AG04449 (cell line): ENCODE results near the gene TPBGL.

Source experiments
- CTCF ChIA-PET: fragments of 350-600 bp; formaldehyde crosslinking; extraction: SDS; loops from one replicate; lab custom pipeline; 2021; ENCODE audit warnings: antibody characterized with exemption; lab: Yijun Ruan, JAX
- POLR2A ChIA-PET: fragments of 400-600, 350-600 bp; formaldehyde crosslinking; extraction: SDS; loops from one replicate; lab custom pipeline; 2020; ENCODE audit warnings: antibody characterized with exemption, inconsistent platforms; lab: Yijun Ruan, JAX
- DNase-seq: peaks from one replicate; pipeline ENCODE4 v3.0.0-alpha.2; 2010; ENCODE audit warnings: low read depth, low spot score
- H3K4me3 ChIP-seq: 2 replicates; pipeline ENCODE4 v1.5.1; 2011; ENCODE audit warnings: low read depth, mild to moderate bottlenecking, control low read depth, low read length
- TF ChIP-seq, protein P1 (sequence below): IDR thresholded peaks from one replicate; pipeline ENCODE4 v1.5.1; 2011; ENCODE audit warnings: mild to moderate bottlenecking, moderate library complexity, low read length, control low read depth, inconsistent platforms; ENCODE audit not compliant: insufficient read depth; ENCODE audit errors: missing control alignments

TPBGL gene

DNA sequence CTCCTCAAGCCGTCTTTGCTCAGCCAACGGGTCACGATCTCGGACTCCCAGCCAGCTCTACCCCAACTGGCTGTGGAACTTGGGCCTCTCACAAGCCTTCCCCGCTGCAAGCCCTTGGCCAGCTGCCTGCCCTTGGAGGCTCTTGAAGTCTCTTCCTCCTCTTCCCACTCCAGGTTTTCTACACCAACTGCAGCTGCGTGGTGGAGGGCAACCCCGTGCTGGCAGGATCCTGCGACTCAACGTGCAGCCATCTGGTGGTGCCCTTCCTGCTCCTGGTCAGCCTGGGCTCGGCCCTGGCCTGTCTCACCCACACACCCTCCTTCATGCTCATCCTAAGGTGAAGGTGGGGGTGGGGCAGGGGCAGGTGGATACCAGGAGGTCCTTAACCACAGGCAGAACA, 40.5 kb upstream of the TPBGL start:
- ChIA-PET POLR2A (no interaction called here), CTCF (interaction anchor here (0.7 to 20.3 kb wide), 4 partner anchors 45 to 270 kb away, joined by 3 to 252 read pairs (median 3); partner anchors contain the start of gene TPBGL)
- TF ChIP-seq, protein P1, sequence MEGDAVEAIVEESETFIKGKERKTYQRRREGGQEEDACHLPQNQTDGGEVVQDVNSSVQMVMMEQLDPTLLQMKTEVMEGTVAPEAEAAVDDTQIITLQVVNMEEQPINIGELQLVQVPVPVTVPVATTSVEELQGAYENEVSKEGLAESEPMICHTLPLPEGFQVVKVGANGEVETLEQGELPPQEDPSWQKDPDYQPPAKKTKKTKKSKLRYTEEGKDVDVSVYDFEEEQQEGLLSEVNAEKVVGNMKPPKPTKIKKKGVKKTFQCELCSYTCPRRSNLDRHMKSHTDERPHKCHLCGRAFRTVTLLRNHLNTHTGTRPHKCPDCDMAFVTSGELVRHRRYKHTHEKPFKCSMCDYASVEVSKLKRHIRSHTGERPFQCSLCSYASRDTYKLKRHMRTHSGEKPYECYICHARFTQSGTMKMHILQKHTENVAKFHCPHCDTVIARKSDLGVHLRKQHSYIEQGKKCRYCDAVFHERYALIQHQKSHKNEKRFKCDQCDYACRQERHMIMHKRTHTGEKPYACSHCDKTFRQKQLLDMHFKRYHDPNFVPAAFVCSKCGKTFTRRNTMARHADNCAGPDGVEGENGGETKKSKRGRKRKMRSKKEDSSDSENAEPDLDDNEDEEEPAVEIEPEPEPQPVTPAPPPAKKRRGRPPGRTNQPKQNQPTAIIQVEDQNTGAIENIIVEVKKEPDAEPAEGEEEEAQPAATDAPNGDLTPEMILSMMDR: no peak
- no peak for DNase-seq
- no peak overlapping the region for H3K4me3 ChIP-seq

GRCh38 chr11:75200531-75200930, 40.0 kb upstream of the TPBGL start:
- POLR2A ChIA-PET: no interaction called here
- CTCF ChIA-PET: interaction anchor here (1.5 to 20.3 kb wide), 4 partner anchors 23 to 271 kb away, joined by 3 to 438 read pairs (median 128); partner anchors contain the start of genes SLCO2B1 and TPBGL
- H3K4me3 ChIP-seq: no peak overlapping the region
- no peak for DNase-seq
- TF ChIP-seq, protein P1: no peak

DNA sequence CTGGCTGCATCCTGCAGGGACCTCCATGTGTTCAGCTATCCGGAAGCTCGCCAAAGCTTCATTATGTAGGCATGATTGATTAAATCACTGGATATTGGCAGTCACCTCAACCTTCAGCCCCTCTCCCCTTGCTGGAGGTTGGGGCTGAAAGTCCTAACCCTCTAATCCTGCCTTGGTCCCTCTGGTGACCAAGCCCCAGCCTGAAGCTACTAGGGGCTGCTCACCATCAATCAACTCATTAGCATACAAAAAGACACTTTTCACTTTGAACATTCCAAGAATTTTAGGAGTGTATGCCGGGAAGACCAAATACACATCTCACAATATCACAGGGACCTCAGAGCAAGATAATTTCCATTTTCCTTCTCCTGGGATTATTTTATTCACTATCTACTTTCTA, 38.8 kb upstream of the TPBGL start:
- POLR2A ChIA-PET: no interaction called here
- TF ChIP-seq, protein P1: no peak
- no peak overlapping the region for H3K4me3 ChIP-seq
- CTCF ChIA-PET: interaction anchor here (1.0 to 20.3 kb wide), 8 partner anchors 9 to 272 kb away, joined by 3 to 438 read pairs (median 26); partner anchors contain the start of genes SLCO2B1 and TPBGL
- DNase-seq: no peak

DNA sequence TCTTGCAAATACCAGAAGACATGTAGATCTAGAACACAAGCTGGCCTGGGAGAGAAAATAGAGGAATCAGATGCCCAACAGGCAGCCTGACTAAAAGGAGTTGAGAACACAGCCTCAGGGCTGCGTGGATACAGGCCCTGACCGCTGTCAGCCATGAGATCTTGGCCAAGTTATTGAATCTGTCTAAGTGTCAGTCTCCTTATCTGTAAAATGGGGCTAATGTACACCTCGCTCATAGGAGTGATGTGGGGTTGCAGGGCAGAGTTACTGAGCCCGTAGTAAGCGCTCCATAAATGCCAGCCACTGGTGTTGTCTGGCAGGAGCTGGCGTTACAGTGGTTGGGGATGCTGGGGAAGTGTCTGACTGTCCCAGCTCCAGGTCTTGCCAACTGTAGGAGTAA, 38.4 kb upstream of the TPBGL start:
- TF ChIP-seq, protein P1: no peak
- no peak for DNase-seq
- ChIA-PET CTCF (interaction anchor here (1.0 to 20.3 kb wide), 7 partner anchors 8 to 272 kb away, joined by 3 to 438 read pairs (median 45); partner anchors contain the start of genes SLCO2B1 and TPBGL), POLR2A (no interaction called here)
- no peak overlapping the region for H3K4me3 ChIP-seq

- DNase-seq: no peak
- CTCF ChIA-PET: interaction anchor here (0.9 to 20.3 kb wide), 14 partner anchors 8 to 276 kb away, joined by 3 to 438 read pairs (median 18); partner anchors contain the start of genes SLCO2B1 and TPBGL
- TF ChIP-seq, protein P1: no peak
- no peak overlapping the region for H3K4me3 ChIP-seq
- POLR2A ChIA-PET: no interaction called here
These were observed 37.4 kb upstream of the TPBGL start for GRCh38 chr11:75203138-75203537.

DNA sequence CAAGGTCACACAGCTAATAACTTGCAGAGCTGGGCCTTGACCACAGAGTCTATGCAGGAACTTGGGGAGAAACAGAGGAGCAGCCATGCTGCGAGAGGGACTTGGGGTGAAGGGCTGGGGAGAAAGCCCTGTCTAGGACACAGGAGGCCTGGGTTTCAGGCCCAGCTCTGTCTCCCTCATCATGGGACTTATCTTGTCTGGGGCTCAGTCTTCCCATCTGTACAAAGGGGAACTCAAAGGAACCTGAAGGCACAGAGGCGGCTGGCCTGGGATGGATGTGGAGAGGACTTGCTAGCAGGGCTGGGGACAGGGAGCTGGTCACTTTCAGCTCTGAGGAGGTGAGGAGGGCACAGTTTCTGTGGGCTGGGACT, 36.9 kb upstream of the TPBGL start:
- no peak overlapping the region for H3K4me3 ChIP-seq
- no peak for DNase-seq
- ChIA-PET POLR2A (no interaction called here), CTCF (interaction anchor here (0.9 to 20.3 kb wide), 19 partner anchors 8 to 277 kb away, joined by 3 to 438 read pairs (median 12); partner anchors contain the start of genes SLCO2B1 and TPBGL)
- TF ChIP-seq, protein P1: no peak
